Spinal cord (tissue), 10 donors: ENCODE measurements around the gene PAXX. TPM values are rescaled to one million over a fixed set of nuclear protein-coding genes. Genes with fewer than 3 reads are reported as not detected.

Experiments used
- DNase-seq, 6 donors: peaks; one replicate each; pipeline versions ENCODE4 v3.0.0 to v3.0.0-alpha.2; 2013 to 2015; ENCODE audit warnings: low spot score in 6 of 6, low read depth in 4 of 6
- H3K27ac ChIP-seq: one replicate; pipeline ENCODE4 v1.5.1; 2013; ENCODE audit warnings: low read depth, low read length, control low read depth
- H3K27me3 ChIP-seq: one replicate; pipeline ENCODE4 v1.6.1; 2013; ENCODE audit warnings: low read length; ENCODE audit not compliant: control insufficient read depth, insufficient read depth
- H3K36me3 ChIP-seq: one replicate; pipeline ENCODE4 v1.6.1; 2013; ENCODE audit warnings: low read length; ENCODE audit not compliant: control insufficient read depth, insufficient read depth
- H3K4me1 ChIP-seq: one replicate; pipeline ENCODE4 v1.6.1; 2013; ENCODE audit warnings: low read length; ENCODE audit not compliant: control insufficient read depth, insufficient read depth
- H3K4me3 ChIP-seq: one replicate; pipeline ENCODE4 v1.5.1; 2013; ENCODE audit warnings: low read depth, low read length, control low read depth
- H3K9me3 ChIP-seq: one replicate; pipeline ENCODE4 v1.6.1; 2013; ENCODE audit warnings: low read length; ENCODE audit not compliant: control insufficient read depth, insufficient read depth
- WGBS: methylation state at CpG from one replicate; pipeline ENCODE4 v1.1.5; 2013; ENCODE audit warnings: missing lambda C conversion rate; ENCODE audit not compliant: insufficient coverage; 5-methylcytosine and 5-hydroxymethylcytosine counted together
- polyA plus RNA-seq, 2 donors: library from polyadenylated mRNA; unstranded; fragments of 120-200 nt; gene quantifications; one replicate each; pipeline ENCODE4 v1.2.1, GENCODE V29; 2013; ENCODE audit not compliant: insufficient read length in 2 of 2
- total RNA-seq, 2 donors: library from RNA; depleted of rRNA in 1 of 2; stranded (reverse); fragments of 120-200 nt in 1 of 2; fragments of >200 nt in 1 of 2; gene quantifications; one replicate each; pipeline versions ENCODE4 v1.2.3 to v1.2.4, GENCODE V29; 2013 to 2014
- donor health status: healthy.

PAXX gene
- total and polyA plus RNA-seq, 4 donors = 15.7 to 108 (median 72.7) TPM

- H3K27ac ChIP-seq = no peak overlapping the region
- WGBS = 95% methylated on average over 24 of the region's 24 CpGs
- DNase-seq = no peak
- peaks cover 98% of the 10 kb centered on the region for H3K36me3 ChIP-seq
- no peak overlapping the region for H3K4me3 ChIP-seq
- H3K4me1 ChIP-seq = peaks cover 18% of the 10 kb centered on the region
- H3K9me3 ChIP-seq = no peaks in the 10 kb centered on the region
- no peaks in the 10 kb centered on the region for H3K27me3 ChIP-seq
Measured at GRCh38 chr9:137011156-137011555, 18.9 kb downstream of the PAXX start.

- WGBS = 96% methylated on average over 24 of the region's 39 CpGs
- H3K4me3 ChIP-seq = no peak overlapping the region
- H3K4me1 ChIP-seq = peaks cover 10% of the 10 kb centered on the region
- no peak for DNase-seq
- H3K9me3 ChIP-seq = no peaks in the 10 kb centered on the region
- H3K36me3 ChIP-seq = peaks cover 98% of the 10 kb centered on the region
- no peak overlapping the region for H3K27ac ChIP-seq
- no peaks in the 10 kb centered on the region for H3K27me3 ChIP-seq
Measured at GRCh38 chr9:137011907-137012675, 19.9 kb downstream of the PAXX start.

GRCh38 chr9:137012694-137013570 lies 20.7 kb downstream of the PAXX start:
- Histone ChIP-seq H3K9me3 (no peaks in the 10 kb centered on the region), H3K27ac (no peak overlapping the region), H3K4me3 (no peak overlapping the region), H3K27me3 (no peaks in the 10 kb centered on the region), H3K36me3 (peaks cover 98% of the 10 kb centered on the region), H3K4me1 (peaks cover 1% of the 10 kb centered on the region)
- DNase-seq = no peak
- 80% methylated on average over 47 of the region's 67 CpGs for WGBS

GRCh38 chr9:137013571-137013940 lies 21.3 kb downstream of the PAXX start:
- DNase-seq = no peak
- H3K27ac ChIP-seq = no peak overlapping the region
- WGBS = 94% methylated on average over 19 of the region's 20 CpGs
- H3K36me3 ChIP-seq = peaks cover 96% of the 10 kb centered on the region
- H3K9me3 ChIP-seq = no peaks in the 10 kb centered on the region
- no peaks in the 10 kb centered on the region for H3K27me3 ChIP-seq
- no peak overlapping the region for H3K4me3 ChIP-seq
- H3K4me1 ChIP-seq = no peaks in the 10 kb centered on the region

- Histone ChIP-seq H3K36me3 (peaks cover 98% of the 10 kb centered on the region), H3K27ac (no peak overlapping the region), H3K27me3 (no peaks in the 10 kb centered on the region), H3K4me1 (no peaks in the 10 kb centered on the region), H3K4me3 (no peak overlapping the region), H3K9me3 (no peaks in the 10 kb centered on the region)
- DNase-seq = no peak
- 91% methylated on average over 23 of the region's 23 CpGs for WGBS
Measured at GRCh38 chr9:137014166-137014565, 21.9 kb downstream of the PAXX start.

GRCh38 chr9:137014776-137015539 lies 22.7 kb downstream of the PAXX start:
- Histone ChIP-seq H3K4me1 (no peaks in the 10 kb centered on the region), H3K27ac (no peak overlapping the region), H3K36me3 (peaks cover 98% of the 10 kb centered on the region)

GRCh38 chr9:137015540-137015930 lies 23.3 kb downstream of the PAXX start:
- no peak overlapping the region for H3K4me3 ChIP-seq
- no peaks in the 10 kb centered on the region for H3K27me3 ChIP-seq
- peaks cover 98% of the 10 kb centered on the region for H3K36me3 ChIP-seq
- no peak for DNase-seq
- no peak overlapping the region for H3K27ac ChIP-seq
- 96% methylated on average over 24 of the region's 25 CpGs for WGBS
- no peaks in the 10 kb centered on the region for H3K4me1 ChIP-seq
- H3K9me3 ChIP-seq = no peaks in the 10 kb centered on the region

More at GRCh38 chr9:137014776-137015539, 22.7 kb downstream of the PAXX start:
- no peak overlapping the region for H3K4me3 ChIP-seq
- 97% methylated on average over 35 of the region's 36 CpGs for WGBS
- no peak for DNase-seq
- no peaks in the 10 kb centered on the region for H3K27me3 ChIP-seq
- no peaks in the 10 kb centered on the region for H3K9me3 ChIP-seq

GRCh38 chr9:137015976-137016375 lies 23.8 kb downstream of the PAXX start:
- H3K36me3 ChIP-seq = peaks cover 98% of the 10 kb centered on the region
- 96% methylated on average over 20 of the region's 21 CpGs for WGBS
- H3K4me3 ChIP-seq = no peak overlapping the region

GRCh38 chr9:137016436-137016835 lies 24.2 kb downstream of the PAXX start:
- Histone ChIP-seq H3K27ac (no peak overlapping the region), H3K36me3 (peaks cover 98% of the 10 kb centered on the region), H3K4me3 (no peak overlapping the region), H3K27me3 (no peaks in the 10 kb centered on the region), H3K4me1 (no peaks in the 10 kb centered on the region), H3K9me3 (no peaks in the 10 kb centered on the region)
- no peak for DNase-seq
- 94% methylated on average over 14 of the region's 16 CpGs for WGBS

More at GRCh38 chr9:137015976-137016375, 23.8 kb downstream of the PAXX start:
- Histone ChIP-seq H3K27ac (no peak overlapping the region), H3K9me3 (no peaks in the 10 kb centered on the region), H3K4me1 (no peaks in the 10 kb centered on the region), H3K27me3 (no peaks in the 10 kb centered on the region)
- DNase-seq = no peak
